Loucy (cell line): Measurements from ENCODE around the gene APH1B.

ENCODE experiments used
- CTCF ChIP-seq: fragments of 200-600 bp; sonication (generic); conservative IDR thresholded peaks from 2 replicates; pipeline ENCODE4 v1.5.1; 2014; ENCODE audit warnings: mild to moderate bottlenecking, antibody characterized with exemption, low read length
- EZH2phosphoT487 ChIP-seq: fragments of 200-600 bp; IDR thresholded peaks from 2 replicates; pipeline ENCODE4 v1.6.1; 2018; ENCODE audit warnings: antibody characterized with exemption, mild to moderate bottlenecking, moderate library complexity, borderline replicate concordance

GRCh38 chr15:63340353-63340752 lies 62.9 kb downstream of the APH1B start:
- no peak for TF ChIP-seq CTCF
- TF ChIP-seq EZH2phosphoT487 = no peak
